Tibial nerve (tissue), 4 donors: ENCODE measurements around the gene CYP4Z1. TPM values are rescaled to one million over a fixed set of nuclear protein-coding genes. Genes with fewer than 3 reads are reported as not detected.
"Not testable (repeated sequence)": the region's sequence is repeated elsewhere in the genome, so short reads cannot be mapped to it uniquely, and the experiment has no call there.

Source experiments
- DNase-seq, 2 donors: peaks; one replicate each; pipeline ENCODE4 v3.0.0-alpha.2; 2019; ENCODE audit warnings: low spot score in 2 of 2
- H3K27ac ChIP-seq, 4 donors: fragments of 200-600 bp; sonication (generic) in 3 of 4; one replicate each; pipeline ENCODE4 v1.5.1; 2017 to 2019; ENCODE audit warnings: mild to moderate bottlenecking in 1 of 4
- H3K27me3 ChIP-seq, 2 donors: fragments of 200-600 bp; sonication (generic) in 1 of 2; one replicate each; pipeline versions ENCODE4 v1.5.1 to v1.6.0; 2017 to 2019
- H3K36me3 ChIP-seq, 3 donors: fragments of 200-600 bp; sonication (generic); one replicate each; pipeline ENCODE4 v1.5.1; 2018 to 2019
- H3K4me1 ChIP-seq, 4 donors: fragments of 200-600 bp; sonication (generic) in 3 of 4; one replicate each; pipeline ENCODE4 v1.5.1; 2017 to 2019
- H3K4me3 ChIP-seq, 4 donors: fragments of 200-600 bp; sonication (generic) in 3 of 4; one replicate each; pipeline ENCODE4 v1.5.1; 2017 to 2019; ENCODE audit warnings: mild to moderate bottlenecking in 1 of 4, moderate library complexity in 1 of 4
- H3K9me3 ChIP-seq, 4 donors: fragments of 200-600 bp; sonication (generic) in 3 of 4; one replicate each; pipeline ENCODE4 v1.5.1; 2017 to 2019
- CTCF ChIP-seq, 5 experiments: fragments of 200-600 bp in 3 of 5; fragments of 450-650 bp in 2 of 5; sonication (generic) in 3 of 5; IDR thresholded peaks; one replicate each; pipeline ENCODE4 v1.5.1; 2016 to 2019; ENCODE audit warnings: antibody characterized with exemption in 5 of 5, mild to moderate bottlenecking in 3 of 5, moderate library complexity in 2 of 5
- EP300 ChIP-seq, 2 donors: sonication (generic); formaldehyde crosslinking; IDR thresholded peaks; one replicate each; pipeline ENCODE4 v1.6.1; 2017; ENCODE audit warnings: antibody characterized with exemption in 2 of 2, mild to moderate bottlenecking in 1 of 2
- POLR2A ChIP-seq, 2 donors: fragments of 450-650 bp; IDR thresholded peaks; one replicate each; pipeline ENCODE4 v1.6.1; 2017; ENCODE audit warnings: antibody characterized with exemption in 2 of 2, mild to moderate bottlenecking in 2 of 2, moderate library complexity in 2 of 2
- WGBS, 2 donors: methylation state at CpG; one replicate each; pipeline ENCODE4 v1.1.5; 2018; 5-methylcytosine and 5-hydroxymethylcytosine counted together
- total RNA-seq, 4 donors: library from RNA; depleted of rRNA; stranded (reverse); fragments of >200 nt; gene quantifications; one replicate each; pipeline ENCODE4 v1.1.0, GENCODE V29; 2016

Gene CYP4Z1
- total RNA-seq, 4 donors from 2014 or later, result 8.5 to 12.9 (median 9.3) TPM

- H3K9me3 ChIP-seq, H3K27ac ChIP-seq, H3K4me1 ChIP-seq, H3K36me3 ChIP-seq, H3K4me3 ChIP-seq, H3K27me3 ChIP-seq: not testable (repeated sequence)
- peak; percentile 45 to 55 (median 46) for TF ChIP-seq CTCF (IDR thresholded peaks at IDR 0.05)
- 3 to 7% methylated on average over 3 of the region's 3 CpGs for WGBS, 2 donors
- DNase-seq, result peak; percentile 49 to 79
Measured at GRCh38 chr1:47089356-47089755, 22.3 kb downstream of the CYP4Z1 start.

GRCh38 chr1:47091476-47091875 is 24.4 kb downstream of the CYP4Z1 start:
- H3K36me3 ChIP-seq, H3K4me1 ChIP-seq, H3K27ac ChIP-seq, DNase-seq, H3K9me3 ChIP-seq, H3K27me3 ChIP-seq, H3K4me3 ChIP-seq: not testable (repeated sequence)
- 11 to 22% methylated on average over 3 of the region's 3 CpGs for WGBS, 2 donors

GRCh38 chr1:47104816-47105215 is 37.8 kb downstream of the CYP4Z1 start:
- Histone ChIP-seq H3K4me1 (no peaks in the 10 kb centered on the region), H3K36me3 (no peaks in the 10 kb centered on the region), H3K27ac (no peak overlapping the region), H3K27me3 (no peaks in the 10 kb centered on the region), H3K4me3 (no peak overlapping the region), H3K9me3 (peaks cover 0 to 15% (median 2%) of the 10 kb centered on the region in 4 donors)
- TF ChIP-seq POLR2A (IDR thresholded peaks at IDR 0.05) (no peak), CTCF (IDR thresholded peaks at IDR 0.05) (no peak), EP300 (IDR thresholded peaks at IDR 0.05) (no peak)
- WGBS, 2 donors, result 97% methylated on average over 3 of the region's 3 CpGs
- no peak for DNase-seq

GRCh38 chr1:47106792-47107191 is 39.8 kb downstream of the CYP4Z1 start:
- Histone ChIP-seq H3K36me3 (no peaks in the 10 kb centered on the region), H3K27ac (no peak overlapping the region), H3K27me3 (no peaks in the 10 kb centered on the region), H3K4me1 (no peaks in the 10 kb centered on the region), H3K9me3 (peaks cover 0 to 15% (median 2%) of the 10 kb centered on the region in 4 donors), H3K4me3 (no peak overlapping the region)
- no peak for DNase-seq
- 91% methylated on average over 3 of the region's 3 CpGs for WGBS, 2 donors
- TF ChIP-seq POLR2A (IDR thresholded peaks at IDR 0.05) (no peak), EP300 (IDR thresholded peaks at IDR 0.05) (no peak), CTCF (IDR thresholded peaks at IDR 0.05) (no peak)

- not testable (repeated sequence) for H3K27me3 ChIP-seq, H3K4me1 ChIP-seq, H3K36me3 ChIP-seq, DNase-seq, H3K4me3 ChIP-seq, H3K27ac ChIP-seq, H3K9me3 ChIP-seq
- 61 to 63% methylated on average over 7 to 8 of the region's 10 CpGs for WGBS, 2 donors
Measured at GRCh38 chr1:47107851-47108574, 41.0 kb downstream of the CYP4Z1 start.

GRCh38 chr1:47109482-47109881 is 42.5 kb downstream of the CYP4Z1 start:
- not testable (repeated sequence) for H3K4me3 ChIP-seq, H3K4me1 ChIP-seq, DNase-seq, H3K27me3 ChIP-seq, H3K9me3 ChIP-seq, H3K36me3 ChIP-seq, H3K27ac ChIP-seq

- DNase-seq, result no peak
- no peak overlapping the region for H3K27ac ChIP-seq
- H3K4me3 ChIP-seq, result no peak overlapping the region
- H3K27me3 ChIP-seq, result no peaks in the 10 kb centered on the region
- no peaks in the 10 kb centered on the region for H3K9me3 ChIP-seq
- H3K36me3 ChIP-seq, result no peaks in the 10 kb centered on the region
- H3K4me1 ChIP-seq, result no peaks in the 10 kb centered on the region
- WGBS, 2 donors, result 88 to 92% methylated on average over 4 of the region's 4 CpGs
- TF ChIP-seq CTCF (IDR thresholded peaks at IDR 0.05), result no peak
- TF ChIP-seq EP300 (IDR thresholded peaks at IDR 0.05), result no peak
- TF ChIP-seq POLR2A (IDR thresholded peaks at IDR 0.05), result no peak
Measured at GRCh38 chr1:47113178-47113577, 46.1 kb downstream of the CYP4Z1 start.

GRCh38 chr1:47121039-47121438 is 54.0 kb downstream of the CYP4Z1 start:
- 82 to 89% methylated on average over 1 of the region's 1 CpG for WGBS, 2 donors
- H3K9me3 ChIP-seq, result peaks cover 0 to 15% (median 0%) of the 10 kb centered on the region in 4 donors

GRCh38 chr1:47124834-47125233 is 57.8 kb downstream of the CYP4Z1 start:
- H3K4me3 ChIP-seq, H3K36me3 ChIP-seq, H3K27me3 ChIP-seq, DNase-seq, H3K4me1 ChIP-seq, H3K27ac ChIP-seq: not testable (repeated sequence)
- peaks cover 0 to 19% (median 0%) of the 10 kb centered on the region in 4 donors for H3K9me3 ChIP-seq

More at GRCh38 chr1:47121039-47121438, 54.0 kb downstream of the CYP4Z1 start:
- not testable (repeated sequence) for H3K4me3 ChIP-seq, DNase-seq, H3K27ac ChIP-seq, H3K27me3 ChIP-seq, H3K4me1 ChIP-seq, H3K36me3 ChIP-seq
